ENCODE results near the gene MINPP1.

GRCh38 chr10:87593702-87594101, 89.0 kb downstream of the MINPP1 start:
- TF ChIP-seq CTCF (IDR thresholded peaks at IDR 0.05) (no peak), POLR2A (IDR thresholded peaks at IDR 0.05) (no peak)
